H1 (cell line): ENCODE data around the gene ZCCHC10. TPM values are rescaled to one million over a fixed set of nuclear protein-coding genes. Genes with fewer than 3 reads are reported as not detected.

Experiments
- CTCF ChIA-PET: fragments of 300-600 bp; sonication (Branson Sonifier 250); formaldehyde crosslinking; loops from one replicate; lab custom pipeline; 2021; ENCODE audit not compliant: partially characterized antibody; lab: Charles Lee
- POLR2A ChIA-PET: fragments of 300-600 bp; sonication (Branson Sonifier 250); formaldehyde crosslinking; loops from one replicate; lab custom pipeline; 2021; ENCODE audit warnings: inconsistent platforms; ENCODE audit not compliant: partially characterized antibody; lab: Charles Lee
- DNase-seq, 2 experiments: peaks; one replicate each; pipeline versions ENCODE4 v3.0.0 to v3.0.0-alpha.2; 2010 to 2022; ENCODE audit warnings: low spot score in 2 of 2, low read depth in 1 of 2, mixed read lengths in 1 of 2
- FAIRE-seq: peaks from 2 replicates; lab custom pipeline; 2011; peaks lifted over from hg19 to GRCh38; lab: Jason Lieb, UNC
- H2AFZ ChIP-seq: 2 replicates; pipeline ENCODE4 v1.8.1; 2012; ENCODE audit warnings: low read length, inconsistent platforms
- H2AK5ac ChIP-seq: 2 replicates; pipeline ENCODE4 v1.6.1; 2013; ENCODE audit warnings: low read depth, low read length
- H2BK120ac ChIP-seq: replicated peaks from 2 replicates; pipeline ENCODE3; 2013; ENCODE audit warnings: low read depth, low read length, inconsistent platforms
- H2BK12ac ChIP-seq: 2 replicates; pipeline ENCODE4 v1.6.1; 2013; ENCODE audit warnings: low read depth, low read length
- H2BK15ac ChIP-seq: 2 replicates; pipeline ENCODE4 v1.6.1; 2013; ENCODE audit warnings: low read length
- H2BK20ac ChIP-seq: 2 replicates; pipeline ENCODE4 v1.6.1; 2013; ENCODE audit warnings: low read length
- H2BK5ac ChIP-seq: 2 replicates; pipeline ENCODE4 v1.6.1; 2013; ENCODE audit warnings: low read depth, low read length
- H3K14ac ChIP-seq: 2 replicates; pipeline ENCODE4 v1.6.1; 2013; ENCODE audit warnings: inconsistent platforms; ENCODE audit not compliant: insufficient read length
- H3K18ac ChIP-seq: 2 replicates; pipeline ENCODE4 v1.6.1; 2013; ENCODE audit warnings: low read length; ENCODE audit errors: extremely low read depth
- H3K23ac ChIP-seq: 2 replicates; pipeline ENCODE4 v1.6.1; 2013; ENCODE audit warnings: inconsistent platforms; ENCODE audit not compliant: insufficient read length
- H3K23me2 ChIP-seq: 2 replicates; pipeline ENCODE4 v1.6.1; 2013; ENCODE audit warnings: low read depth, low read length
- H3K27ac ChIP-seq: 2 replicates; pipeline ENCODE4 v1.6.1; 2011; ENCODE audit warnings: low read depth, low read length, inconsistent platforms
- H3K27me3 ChIP-seq, 4 experiments: replicated peaks in 1 of 4; 1 replicate in 1 of 4; 2 replicates in 3 of 4; pipeline versions ENCODE4 v1.6.1 to v1.8.1; 2011 to 2013; ENCODE audit warnings: low read length in 3 of 4, mild to moderate bottlenecking in 3 of 4, inconsistent platforms in 2 of 4, mixed read lengths in 2 of 4, moderate library complexity in 1 of 4; ENCODE audit not compliant: control insufficient read depth in 3 of 4, insufficient read depth in 3 of 4; ENCODE audit errors: extremely low read depth in 1 of 4
- H3K36me3 ChIP-seq, 4 experiments: 2 replicates each; pipeline versions ENCODE4 v1.6.1 to v1.8.1; 2011 to 2013; ENCODE audit warnings: mild to moderate bottlenecking in 4 of 4, low read length in 3 of 4, moderate library complexity in 2 of 4, control low read depth in 1 of 4, inconsistent platforms in 1 of 4; ENCODE audit not compliant: insufficient read depth in 4 of 4, control insufficient read depth in 2 of 4
- H3K4ac ChIP-seq: replicated peaks from 2 replicates; pipeline ENCODE3; 2013; ENCODE audit warnings: low read length, low read depth, mixed read lengths, inconsistent platforms; ENCODE audit not compliant: insufficient read length
- H3K4me1 ChIP-seq, 4 experiments: replicated peaks in 1 of 4; 1 replicate in 1 of 4; 2 replicates in 3 of 4; pipeline versions ENCODE4 v1.6.1 to v1.8.1; 2011 to 2013; ENCODE audit warnings: low read length in 3 of 4, inconsistent platforms in 2 of 4, mixed read lengths in 1 of 4; ENCODE audit not compliant: insufficient read depth in 4 of 4, control insufficient read depth in 3 of 4
- H3K4me2 ChIP-seq, 2 experiments: 2 replicates each; pipeline versions ENCODE4 v1.6.1 to v1.8.1; 2011 to 2013; ENCODE audit warnings: low read depth in 2 of 2, low read length in 2 of 2, control low read depth in 1 of 2, inconsistent platforms in 1 of 2, mild to moderate bottlenecking in 1 of 2; ENCODE audit not compliant: insufficient read depth in 1 of 2
- H3K4me3 ChIP-seq, 4 experiments: fragments of 200-600, 300-600 bp in 1 of 4; sonication (generic), shearing (Covaris generic), sonication (Bioruptor Twin) in 1 of 4; 2 replicates each; pipeline versions ENCODE4 v1.5.1 to v1.8.1; 2011 to 2016; ENCODE audit warnings: low read length in 4 of 4, low read depth in 3 of 4, control low read depth in 2 of 4, inconsistent platforms in 2 of 4, mild to moderate bottlenecking in 2 of 4, mixed read lengths in 1 of 4, moderate library complexity in 1 of 4; ENCODE audit not compliant: insufficient read depth in 2 of 4; ENCODE audit errors: extremely low read depth in 1 of 4
- H3K56ac ChIP-seq: replicated peaks from 2 replicates; pipeline ENCODE3; 2013; ENCODE audit warnings: low read depth, mild to moderate bottlenecking, mixed read lengths, low read length, inconsistent platforms; ENCODE audit not compliant: insufficient read length
- H3K79me1 ChIP-seq: 2 replicates; pipeline ENCODE4 v1.6.1; 2013; ENCODE audit warnings: low read depth, low read length, control low read depth
- H3K79me2 ChIP-seq, 2 experiments: 2 replicates each; pipeline versions ENCODE4 v1.6.1 to v1.8.1; 2012 to 2013; ENCODE audit warnings: low read length in 2 of 2, mild to moderate bottlenecking in 2 of 2, inconsistent platforms in 1 of 2; ENCODE audit not compliant: insufficient read depth in 2 of 2, control insufficient read depth in 1 of 2
- H3K9ac ChIP-seq, 4 experiments: replicated peaks in 1 of 4; 1 replicate in 1 of 4; 2 replicates in 3 of 4; pipeline versions ENCODE4 v1.6.1 to v1.8.1; 2011 to 2013; ENCODE audit warnings: low read depth in 3 of 4, low read length in 3 of 4, control low read depth in 2 of 4, mild to moderate bottlenecking in 2 of 4, moderate library complexity in 2 of 4, inconsistent platforms in 1 of 4; ENCODE audit errors: extremely low read depth in 1 of 4
- H3K9me3 ChIP-seq, 2 experiments: 2 replicates each; pipeline versions ENCODE4 v1.6.1 to v1.8.1; 2012 to 2013; ENCODE audit warnings: mild to moderate bottlenecking in 2 of 2, moderate library complexity in 2 of 2, control low read depth in 1 of 2, inconsistent platforms in 1 of 2, low read depth in 1 of 2, low read length in 1 of 2, mixed read lengths in 1 of 2; ENCODE audit not compliant: insufficient read depth in 2 of 2
- H4K20me1 ChIP-seq, 2 experiments: replicated peaks in 1 of 2; 2 replicates each; pipeline versions ENCODE3 to v1.8.1; 2011 to 2013; ENCODE audit warnings: inconsistent platforms in 2 of 2, low read length in 2 of 2, mild to moderate bottlenecking in 1 of 2; ENCODE audit not compliant: insufficient read depth in 2 of 2, control insufficient read depth in 1 of 2
- H4K5ac ChIP-seq: 2 replicates; pipeline ENCODE4 v1.6.1; 2013; ENCODE audit warnings: low read length, low read depth, mixed read lengths, inconsistent platforms; ENCODE audit not compliant: insufficient read length
- H4K8ac ChIP-seq: 2 replicates; pipeline ENCODE4 v1.8.0; 2013; ENCODE audit warnings: mild to moderate bottlenecking, moderate library complexity, low read length, inconsistent platforms; ENCODE audit not compliant: insufficient read depth; ENCODE audit errors: extremely low read depth
- H4K91ac ChIP-seq: replicated peaks from 2 replicates; pipeline ENCODE3; 2013; ENCODE audit warnings: low read length, mixed read lengths, inconsistent platforms; ENCODE audit not compliant: insufficient read length
- WGBS, 2 experiments: shearing (Covaris generic) in 1 of 2; methylation state at CpG; one replicate each; pipeline versions ENCODE4 v1.1.6 to v1.1.7; 2013 to 2015; ENCODE audit warnings: low lambda C conversion rate in 2 of 2, mixed read lengths in 2 of 2, inconsistent platforms in 1 of 2, low coverage in 1 of 2, missing lambda C conversion rate in 1 of 2; ENCODE audit not compliant: insufficient replicate concordance in 2 of 2, insufficient coverage in 1 of 2, insufficient read length in 1 of 2; ENCODE audit errors: extremely low coverage in 1 of 2, missing lambda C conversion rate in 1 of 2; 5-methylcytosine and 5-hydroxymethylcytosine counted together
- polyA plus RNA-seq, 7 experiments: library from polyadenylated mRNA; depleted of rRNA in 3 of 7; stranded (reverse) in 5 of 7; unstranded in 2 of 7; fragments of >200 nt in 5 of 7; fragments of 200-250 nt in 2 of 7; gene quantifications; 1 replicate in 5 of 7; 2 replicates in 1 of 7; 4 replicates in 1 of 7; pipeline versions ENCODE4 v1.2.1 to v1.2.3, GENCODE V29; 2011 to 2013; ENCODE audit warnings: missing spikeins in 2 of 7, mixed read lengths in 2 of 7
- total RNA-seq: library from RNA; stranded (reverse); fragmentation: NEBNext Ultra II Directional; extraction: Animal tissue kit (Norgen Biotek cat#: 25700); gene quantifications from 2 replicates; pipeline ENCODE4 v1.2.1, GENCODE V29; 2021

The ZCCHC10 gene
- total and polyA plus RNA-seq, 2 of the 8 experiments (the other 6 are each of a cell fraction or from before 2014, with no cell fraction given): 22.4 to 32.9 TPM

DNA sequence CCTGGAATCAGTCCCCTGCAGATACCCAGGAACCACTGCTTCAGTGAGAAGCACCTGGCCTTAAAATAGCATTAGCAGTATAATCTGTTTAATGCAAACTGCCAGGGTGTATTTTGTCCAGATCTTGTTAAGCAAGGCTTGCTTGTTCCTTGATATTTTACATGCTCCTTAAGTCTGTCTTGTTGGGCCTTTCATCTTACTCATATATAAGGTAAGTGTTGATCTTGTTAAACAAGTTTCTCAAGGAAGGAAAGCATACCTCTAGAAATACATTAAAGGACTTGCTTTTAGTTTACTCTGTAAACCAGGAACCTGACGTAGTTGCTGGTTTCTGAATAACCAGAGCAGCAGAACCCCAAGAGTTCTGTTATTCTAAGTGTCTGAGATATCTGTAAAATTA is 39.1 kb upstream of the ZCCHC10 start:
- Histone ChIP-seq H2BK12ac (no peak overlapping the region), H4K8ac (no peak overlapping the region), H2BK15ac (no peak overlapping the region), H3K79me2 (peaks cover 25 to 98% of the 10 kb centered on the region in 2 experiments), H4K20me1 (peaks cover 4 to 10% of the 10 kb centered on the region in 2 experiments), H4K91ac (no peak overlapping the region), H2BK120ac (no peak overlapping the region), H3K4ac (no peak overlapping the region), H2BK20ac (no peak overlapping the region), H3K14ac (no peak overlapping the region), H3K23ac (no peak overlapping the region), H3K4me2 (no peak overlapping the region), H3K4me3 (no peak overlapping the region), H3K27me3 (no peaks in the 10 kb centered on the region), H3K79me1 (peaks cover 5% of the 10 kb centered on the region; the same call in 1 of the 2 replicates), H2AK5ac (no peak overlapping the region), H3K4me1 (peaks cover 0 to 3% (median under 1%) of the 10 kb centered on the region in 4 experiments; a peak in 1 of 7 replicates), H3K27ac (no peak overlapping the region), H2BK5ac (no peak overlapping the region), H3K56ac (no peak overlapping the region), H3K36me3 (peaks cover 12 to 48% (median 31%) of the 10 kb centered on the region in 4 experiments), H3K23me2 (no peaks in the 10 kb centered on the region), H2AFZ (no peak overlapping the region), H3K9ac (no peak overlapping the region), H4K5ac (no peak overlapping the region), H3K18ac (no peak overlapping the region), H3K9me3 (no peaks in the 10 kb centered on the region)
- CTCF ChIA-PET: no interaction called here
- no peak for DNase-seq
- POLR2A ChIA-PET: no interaction called here
- FAIRE-seq: no peak
- 83% methylated on average over 1 of the region's 1 CpG; no CpG with 5 or more reads in 1 of the 2 experiments for WGBS, 2 experiments
